Measurements from ENCODE around the gene CHRNA1.
A peak's percentile ranks its signal among the peaks of the same experiment; 100 is the strongest.

CHRNA1 gene

DNA sequence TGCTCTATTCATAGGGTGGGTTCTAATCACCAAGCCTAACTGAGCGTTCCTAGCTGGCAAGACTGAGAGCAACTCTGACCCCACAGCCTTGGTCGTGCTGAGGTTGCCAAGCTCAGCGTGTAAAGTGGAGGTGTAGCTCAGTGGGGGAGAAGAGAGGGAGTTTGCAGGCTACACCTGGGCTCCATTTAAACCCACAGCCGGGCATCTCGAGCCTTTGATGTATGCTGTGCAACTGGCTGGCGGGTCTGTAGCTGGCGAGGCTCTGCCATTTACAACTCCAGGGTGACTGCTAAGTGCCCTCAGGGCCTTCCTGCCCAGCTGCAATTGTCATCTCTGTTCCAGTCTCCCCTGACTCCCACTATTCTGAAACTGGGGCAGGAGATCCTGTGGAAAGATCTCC, 20.0 kb upstream of the CHRNA1 start:
- no peak for DNase-seq (ENCODE audit: extremely low read depth in 1 of 2, low read depth in 1 of 2)

DNA sequence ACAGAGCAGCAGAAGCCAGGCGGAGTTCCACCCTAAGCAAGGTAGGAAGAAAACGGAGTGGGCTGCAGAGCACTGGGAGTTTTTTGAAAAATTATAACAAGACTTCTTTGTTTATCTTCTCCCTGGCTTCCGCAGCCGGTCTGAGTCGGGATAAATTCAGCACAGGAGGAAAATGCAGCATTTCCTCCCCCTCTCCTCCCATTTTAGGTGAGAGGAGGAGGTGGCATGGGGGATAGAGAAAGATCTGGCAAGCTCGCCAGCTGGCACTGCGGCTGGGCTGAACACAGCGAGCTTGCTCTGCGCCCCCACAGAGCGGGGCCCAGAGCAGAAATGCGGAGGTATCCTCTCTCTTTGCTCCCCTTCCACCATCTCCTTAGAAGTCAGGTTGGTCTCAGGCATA, 17.7 kb upstream of the CHRNA1 start:
- DNase-seq (ENCODE audit: extremely low read depth in 1 of 2, low read depth in 1 of 2): no peak

DNA sequence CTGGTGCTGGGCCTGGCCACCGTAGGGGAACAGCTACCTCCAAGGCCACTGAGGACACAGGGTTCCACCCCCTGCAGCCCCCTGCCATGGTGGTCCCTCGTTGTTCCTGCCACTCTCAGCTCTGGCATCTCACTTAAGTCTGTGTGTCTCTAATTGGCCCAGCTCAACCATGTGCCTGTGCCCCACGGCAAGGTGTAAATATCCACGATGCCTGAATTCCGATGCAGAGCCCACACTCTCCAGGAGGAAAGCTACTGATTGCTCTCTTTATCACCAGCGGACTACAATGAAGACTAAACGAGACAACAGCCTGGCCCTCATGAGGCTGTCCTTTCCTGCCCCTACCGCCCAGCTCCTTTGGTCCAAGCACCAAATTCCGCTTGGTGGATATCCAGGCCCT, 17.0 kb upstream of the CHRNA1 start:
- no peak for DNase-seq (ENCODE audit: extremely low read depth in 1 of 2, low read depth in 1 of 2)

- no peak for DNase-seq (ENCODE audit: extremely low read depth in 1 of 2, low read depth in 1 of 2)
Observed at GRCh38 chr2:174780856-174781255, 16.6 kb upstream of the CHRNA1 start.

- DNase-seq (ENCODE audit: extremely low read depth in 1 of 2, low read depth in 1 of 2): no peak
Observed at GRCh38 chr2:174780191-174780840, 16.0 kb upstream of the CHRNA1 start.

GRCh38 chr2:174779361-174779928, 15.2 kb upstream of the CHRNA1 start:
- DNase-seq (ENCODE audit: extremely low read depth in 1 of 2, low read depth in 1 of 2): no peak

GRCh38 chr2:174778085-174778981, 14.1 kb upstream of the CHRNA1 start:
- DNase-seq (ENCODE audit: extremely low read depth in 1 of 2, low read depth in 1 of 2): peak; percentile 51 to 72

- DNase-seq (ENCODE audit: extremely low read depth in 1 of 2, low read depth in 1 of 2): no peak
Observed at GRCh38 chr2:174777347-174778084, 13.2 kb upstream of the CHRNA1 start.

- DNase-seq (ENCODE audit: extremely low read depth in 1 of 2, low read depth in 1 of 2): no peak
Observed at GRCh38 chr2:174776675-174777074, 12.4 kb upstream of the CHRNA1 start.

DNA sequence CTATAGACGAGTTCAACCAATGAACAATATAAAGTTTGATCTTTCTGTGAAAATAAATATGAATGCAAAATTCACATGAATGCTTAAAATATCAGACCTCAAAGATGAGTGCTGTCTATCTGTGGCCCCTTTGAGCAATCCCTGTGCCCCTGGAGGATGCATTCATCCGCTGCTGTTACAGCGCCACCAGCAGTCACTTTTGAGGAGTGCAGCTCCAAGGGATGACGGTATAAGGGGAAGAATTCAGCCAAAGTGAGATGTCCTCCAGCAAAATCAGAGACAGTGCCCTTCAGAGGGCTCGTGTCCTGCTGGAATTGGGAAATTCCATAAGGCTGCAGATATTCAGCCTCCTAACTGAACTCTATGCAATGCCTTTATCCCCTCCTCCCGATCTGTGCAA, 12.0 kb upstream of the CHRNA1 start:
- DNase-seq (ENCODE audit: extremely low read depth in 1 of 2, low read depth in 1 of 2): no peak

- no peak for DNase-seq (ENCODE audit: extremely low read depth in 1 of 2, low read depth in 1 of 2)
Observed at GRCh38 chr2:174775571-174775980, 11.3 kb upstream of the CHRNA1 start.

GRCh38 chr2:174774886-174775285, 10.6 kb upstream of the CHRNA1 start:
- no peak for DNase-seq (ENCODE audit: extremely low read depth in 1 of 2, low read depth in 1 of 2)

GRCh38 chr2:174773215-174773614, 8.9 kb upstream of the CHRNA1 start:
- no peak for DNase-seq (ENCODE audit: extremely low read depth in 1 of 2, low read depth in 1 of 2)

- no peak for DNase-seq (ENCODE audit: extremely low read depth in 1 of 2, low read depth in 1 of 2)
Observed at GRCh38 chr2:174772472-174772801, 8.2 kb upstream of the CHRNA1 start.

- DNase-seq (ENCODE audit: extremely low read depth in 1 of 2, low read depth in 1 of 2): peak in 1 of 2 donors; percentile 22
Observed at GRCh38 chr2:174771631-174772471, 7.6 kb upstream of the CHRNA1 start.

- no peak for DNase-seq (ENCODE audit: extremely low read depth in 1 of 2, low read depth in 1 of 2)
Observed at GRCh38 chr2:174771136-174771535, 6.9 kb upstream of the CHRNA1 start.

DNA sequence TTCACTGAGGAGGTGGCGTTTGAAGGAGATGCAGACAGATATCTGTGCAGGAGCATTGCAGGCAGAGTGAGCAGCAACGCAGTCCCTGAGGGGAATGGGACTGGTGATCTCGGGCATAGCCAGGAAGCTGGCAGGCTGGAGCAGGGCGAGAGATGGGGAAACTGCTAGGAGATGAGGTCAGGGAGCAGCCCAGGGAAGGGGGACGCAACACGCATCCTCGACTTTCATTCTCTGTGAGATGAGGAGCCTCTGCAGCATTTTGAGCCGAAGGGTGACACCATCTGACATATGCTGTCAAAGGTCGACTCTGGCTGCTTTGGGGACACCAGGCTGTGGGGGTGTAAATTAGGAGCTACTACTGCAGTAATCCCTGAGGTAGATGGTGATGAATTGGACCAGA, 4.3 kb upstream of the CHRNA1 start:
- no peak for DNase-seq (ENCODE audit: extremely low read depth in 1 of 2, low read depth in 1 of 2)

GRCh38 chr2:174766271-174766670, 2.0 kb upstream of the CHRNA1 start:
- no peak for DNase-seq (ENCODE audit: extremely low read depth in 1 of 2, low read depth in 1 of 2)

GRCh38 chr2:174765576-174765975, 1.3 kb upstream of the CHRNA1 start:
- DNase-seq (ENCODE audit: extremely low read depth in 1 of 2, low read depth in 1 of 2): no peak

DNA sequence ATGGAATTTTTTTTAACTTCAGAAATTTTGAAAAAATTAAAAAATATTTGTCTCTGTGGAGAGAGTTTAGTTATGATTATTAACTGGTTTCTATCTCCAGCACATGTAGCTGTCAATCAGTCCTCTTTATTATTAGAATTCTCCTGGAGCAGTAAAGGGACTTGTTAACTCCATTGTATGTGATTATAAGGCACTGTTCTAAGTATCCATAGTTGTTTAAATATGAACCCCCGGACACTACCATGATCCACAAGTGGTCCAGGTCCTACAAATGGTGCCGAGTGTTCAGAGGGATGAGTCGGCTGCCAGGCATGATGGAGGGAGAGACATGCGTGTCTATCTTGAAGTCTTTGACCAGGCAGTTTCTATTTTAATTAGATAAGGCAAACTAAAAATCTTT, 492 bp downstream of the CHRNA1 start:
- no peak for DNase-seq (ENCODE audit: extremely low read depth in 1 of 2, low read depth in 1 of 2)

- no peak for DNase-seq (ENCODE audit: extremely low read depth in 1 of 2, low read depth in 1 of 2)
Observed at GRCh38 chr2:174762464-174762863, 1.8 kb downstream of the CHRNA1 start.
